Epithelial cell of proximal tubule (primary cell): ENCODE measurements around the gene ANKRD45. TPM values are rescaled to one million over a fixed set of nuclear protein-coding genes. Genes with fewer than 3 reads are reported as not detected.

Experiments
- DNase-seq: peaks from one replicate; pipeline ENCODE4 v3.0.0-alpha.2; 2011; ENCODE audit warnings: low read depth
- H3K4me3 ChIP-seq: 2 replicates; pipeline ENCODE4 v1.5.1; 2011; ENCODE audit warnings: low read depth, mild to moderate bottlenecking, low read length
- CTCF ChIP-seq: conservative IDR thresholded peaks from 2 replicates; pipeline ENCODE4 v1.5.1; 2012; ENCODE audit warnings: low read depth, mild to moderate bottlenecking, low read length
- total RNA-seq: library from RNA; depleted of rRNA; stranded (reverse); fragments of >200 nt; gene quantifications from 2 replicates; pipeline ENCODE4 v1.2.3, GENCODE V29; 2015

Gene ANKRD45, protein sequence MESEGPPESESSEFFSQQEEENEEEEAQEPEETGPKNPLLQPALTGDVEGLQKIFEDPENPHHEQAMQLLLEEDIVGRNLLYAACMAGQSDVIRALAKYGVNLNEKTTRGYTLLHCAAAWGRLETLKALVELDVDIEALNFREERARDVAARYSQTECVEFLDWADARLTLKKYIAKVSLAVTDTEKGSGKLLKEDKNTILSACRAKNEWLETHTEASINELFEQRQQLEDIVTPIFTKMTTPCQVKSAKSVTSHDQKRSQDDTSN
- 0.35 TPM in 1 of 2 replicates, not detected in the other for total RNA-seq

- peak; percentile 10 for TF ChIP-seq CTCF
- no peak for DNase-seq
- H3K4me3 ChIP-seq = peak within 1 kb of the TSS; percentile 63
These were observed at the start of gene ANKRD45 for GRCh38 chr1:173669491-173669941. Gene ANKRD45, minus strand, starts transcription at chr1:173669851. Its CDS starts 10,433 bp downstream, at chr1:173659418.

- DNase-seq = no peak
- TF ChIP-seq CTCF = no peak
- H3K4me3 ChIP-seq = no peak overlapping the region
These were observed 47.6 kb upstream of the ANKRD45 start for GRCh38 chr1:173717238-173717637.

DNA sequence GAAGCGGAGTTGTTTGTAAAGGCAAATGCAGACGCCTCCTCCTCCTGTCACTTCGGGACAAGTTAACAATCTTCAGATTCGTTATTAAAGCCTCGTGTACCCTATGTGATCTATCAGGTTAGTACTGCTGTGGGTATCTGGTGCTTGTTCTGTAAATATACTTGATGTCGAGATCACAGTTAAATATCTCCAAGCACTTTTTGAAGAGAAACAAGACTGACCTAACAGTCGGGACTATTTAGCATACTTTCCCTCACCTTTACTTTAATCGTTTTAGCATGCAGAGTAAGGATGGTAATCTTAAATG, 45.8 kb upstream of the ANKRD45 start:
- no peak for TF ChIP-seq CTCF
- DNase-seq = no peak
- H3K4me3 ChIP-seq = peak overlapping the region; percentile 65

GRCh38 chr1:173714759-173715537, 45.3 kb upstream of the ANKRD45 start, which contains the start of gene KLHL20:
Gene KLHL20, plus strand, starts transcription at chr1:173714981. Its CDS starts 1,063 bp downstream, at chr1:173716044.
- peak; percentile 75 for DNase-seq
- no peak for TF ChIP-seq CTCF

GRCh38 chr1:173714441-173714758, 44.7 kb upstream of the ANKRD45 start:
- H3K4me3 ChIP-seq = peak overlapping the region; percentile 65
- no peak for TF ChIP-seq CTCF
- DNase-seq = no peak

More at GRCh38 chr1:173714759-173715537, 45.3 kb upstream of the ANKRD45 start, which contains the start of gene KLHL20:
- peak within 1 kb of the TSS; percentile 65 for H3K4me3 ChIP-seq

DNA sequence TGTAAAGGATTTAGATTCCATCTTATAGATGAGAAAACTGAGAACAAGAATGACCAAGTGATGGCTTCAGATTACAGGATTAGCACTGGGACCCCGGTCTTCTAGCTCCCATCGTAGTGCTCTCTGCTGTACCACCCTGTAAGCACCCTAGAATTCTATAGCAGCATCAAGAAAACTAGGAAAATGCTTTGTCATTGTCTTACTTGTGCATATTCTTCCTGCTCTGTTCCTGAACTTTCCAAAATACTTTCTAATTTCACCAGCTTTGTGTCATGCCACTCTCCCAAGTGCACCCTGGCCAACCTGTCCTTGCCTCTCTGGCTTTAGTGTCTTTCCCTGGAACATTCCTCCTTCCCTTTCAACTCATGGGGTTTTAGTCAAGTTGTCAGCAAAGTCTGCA, 39.1 kb upstream of the ANKRD45 start:
- no peak for DNase-seq
- TF ChIP-seq CTCF = no peak
- H3K4me3 ChIP-seq = no peak overlapping the region

- H3K4me3 ChIP-seq = no peak overlapping the region
- TF ChIP-seq CTCF = no peak
- no peak for DNase-seq
These were observed 35.5 kb upstream of the ANKRD45 start for GRCh38 chr1:173705117-173705516.
